Endothelial cell of umbilical vein (primary cell): Measurements from ENCODE around the gene AATF. TPM values are rescaled to one million over a fixed set of nuclear protein-coding genes. Genes with fewer than 3 reads are reported as not detected.

ENCODE experiments used
- BruUV-seq: library from RNA; stranded (reverse); fragments of 400-500 nt; replicated peaks from 2 replicates; lab custom pipeline; 2021; lab: Mats Ljungman, UMichigan
- CTCF ChIA-PET: fragments of 300-600, 350-600 bp; sonication (Branson Sonifier 250); formaldehyde crosslinking; loops from one replicate; lab custom pipeline; 2021; ENCODE audit warnings: antibody characterized with exemption, inconsistent platforms; lab: Charles Lee
- POLR2A ChIA-PET: fragments of 300-600, 350-600 bp; sonication (Branson Sonifier 250); formaldehyde crosslinking; loops from one replicate; lab custom pipeline; 2021; ENCODE audit warnings: antibody characterized with exemption, inconsistent platforms; lab: Charles Lee
- DNase-seq: peaks from one replicate; pipeline ENCODE4 v3.0.0-alpha.2; 2011; ENCODE audit warnings: low read depth, low spot score
- FAIRE-seq: peaks from 2 replicates; lab custom pipeline; 2011; peaks lifted over from hg19 to GRCh38; lab: Jason Lieb, UNC
- H2AFZ ChIP-seq: 2 replicates; pipeline ENCODE4 v1.6.0; 2012; ENCODE audit warnings: low read depth, low read length, control low read depth, inconsistent platforms
- H3K27ac ChIP-seq: 2 replicates; pipeline ENCODE4 v1.5.1; 2011; ENCODE audit warnings: low read depth, mild to moderate bottlenecking, control low read depth, low read length, moderate library complexity; ENCODE audit not compliant: insufficient read depth
- H3K27me3 ChIP-seq, 2 experiments: 2 replicates each; pipeline versions ENCODE4 v1.6.0 to v1.6.1; 2011; ENCODE audit warnings: low read length in 2 of 2, mixed read lengths in 1 of 2; ENCODE audit not compliant: control insufficient read depth in 2 of 2, insufficient read depth in 2 of 2
- H3K36me3 ChIP-seq, 2 experiments: 2 replicates in 1 of 2; 3 replicates in 1 of 2; pipeline ENCODE4 v1.5.1; 2011; ENCODE audit warnings: low read length in 2 of 2, mild to moderate bottlenecking in 1 of 2, moderate library complexity in 1 of 2; ENCODE audit not compliant: control insufficient read depth in 2 of 2, insufficient read depth in 2 of 2; ENCODE audit errors: extremely low read depth in 1 of 2
- H3K4me1 ChIP-seq: 3 replicates; pipeline ENCODE4 v1.5.1; 2011; ENCODE audit warnings: mild to moderate bottlenecking, low read length; ENCODE audit not compliant: control insufficient read depth, insufficient read depth; ENCODE audit errors: extremely low read depth
- H3K4me2 ChIP-seq: 2 replicates; pipeline ENCODE4 v1.6.1; 2011; ENCODE audit warnings: low read length, control low read depth, mixed read lengths; ENCODE audit not compliant: insufficient read depth
- H3K4me3 ChIP-seq, 3 experiments: fragments of 200-600 bp in 1 of 3; sonication (generic), shearing (Covaris generic) in 1 of 3; replicated peaks in 1 of 3; 2 replicates each; pipeline ENCODE4 v1.5.1; 2011 to 2016; ENCODE audit warnings: control low read depth in 3 of 3, low read length in 3 of 3, mild to moderate bottlenecking in 2 of 3, inconsistent platforms in 1 of 3, low read depth in 1 of 3, moderate library complexity in 1 of 3; ENCODE audit not compliant: insufficient read depth in 1 of 3
- H3K79me2 ChIP-seq: 2 replicates; pipeline ENCODE4 v1.6.0; 2012; ENCODE audit warnings: low read length, inconsistent platforms; ENCODE audit not compliant: control insufficient read depth, insufficient read depth
- H3K9ac ChIP-seq: replicated peaks from 2 replicates; pipeline ENCODE3; 2011; ENCODE audit warnings: low read length, control low read depth; ENCODE audit not compliant: insufficient read depth; ENCODE audit errors: extremely low read depth
- H3K9me1 ChIP-seq: replicated peaks from 3 replicates; pipeline ENCODE4 v1.6.0; 2011; ENCODE audit warnings: mild to moderate bottlenecking, low read length; ENCODE audit not compliant: control insufficient read depth, insufficient read depth; ENCODE audit errors: extremely low read depth
- H3K9me3 ChIP-seq: replicated peaks from 2 replicates; pipeline ENCODE4 v1.5.1; 2012; ENCODE audit warnings: low read length, inconsistent platforms; ENCODE audit not compliant: control insufficient read depth, insufficient read depth
- H4K20me1 ChIP-seq: replicated peaks from 2 replicates; pipeline ENCODE3; 2011; ENCODE audit warnings: mild to moderate bottlenecking, low read length; ENCODE audit not compliant: control insufficient read depth, insufficient read depth; ENCODE audit errors: extremely low read depth
- EZH2 ChIP-seq: IDR thresholded peaks from 2 replicates; pipeline ENCODE4 v1.6.1; 2012; ENCODE audit warnings: borderline replicate concordance, low read depth, mild to moderate bottlenecking, moderate library complexity, low read length, inconsistent platforms; ENCODE audit not compliant: severe bottlenecking
- FOS ChIP-seq: IDR thresholded peaks from 2 replicates; pipeline ENCODE4 v1.6.1; 2011; ENCODE audit warnings: mild to moderate bottlenecking, low read length, moderate library complexity, borderline replicate concordance; ENCODE audit not compliant: insufficient read depth
- GATA2 ChIP-seq: IDR thresholded peaks from 2 replicates; pipeline ENCODE4 v1.7.0; 2011; ENCODE audit warnings: low read depth, mild to moderate bottlenecking, moderate library complexity, mixed read lengths, low read length; ENCODE audit not compliant: insufficient read length, insufficient read depth
- JUN ChIP-seq: IDR thresholded peaks from 2 replicates; pipeline ENCODE4 v1.6.1; 2011; ENCODE audit warnings: borderline replicate concordance, low read depth; ENCODE audit not compliant: insufficient read length, insufficient read depth
- MAX ChIP-seq: IDR thresholded peaks from 2 replicates; pipeline ENCODE4 v1.6.1; 2011; ENCODE audit not compliant: insufficient read depth, insufficient read length
- MYC ChIP-seq: IDR thresholded peaks from one replicate; pipeline ENCODE4 v1.6.1; 2011; ENCODE audit warnings: mild to moderate bottlenecking, low read depth, low read length
- POLR2A ChIP-seq: IDR thresholded peaks from 2 replicates; pipeline ENCODE4 v1.6.1; 2012; ENCODE audit warnings: low read depth, mild to moderate bottlenecking, control low read depth, low read length
- POLR2AphosphoS5 ChIP-seq: IDR thresholded peaks from 2 replicates; pipeline ENCODE4 v1.6.1; 2012; ENCODE audit warnings: low read depth, mild to moderate bottlenecking, control low read depth, low read length, moderate library complexity; ENCODE audit not compliant: insufficient read depth
- dilution Hi-C: fragments of 300-500 bp; cut with MboI; formaldehyde crosslinking; loops from one replicate; pipeline ENCODE4 v1.15.0; 2019; ENCODE audit warnings: low sequenced_read_pairs; ENCODE audit not compliant: extremely low pct_ligation_motif_present
- intact Hi-C: fragments of 100-400 bp; cut with micrococcal nuclease; formaldehyde crosslinking; loops from one replicate; pipeline ENCODE4 v1.10.0; 2022
- polyA plus RNA-seq, 4 experiments: library from polyadenylated mRNA; depleted of rRNA in 3 of 4; stranded (reverse) in 3 of 4; unstranded in 1 of 4; fragments of >200 nt; gene quantifications; 2 replicates each; pipeline versions ENCODE4 v1.2.1 to v1.2.3, GENCODE V29; 2011 to 2012; ENCODE audit warnings: missing spikeins in 1 of 4
- total RNA-seq: library from RNA; stranded (reverse); gene quantifications from 2 replicates; pipeline ENCODE4 v1.2.3, GENCODE V29; 2021
- TF ChIP-seq, protein P1 (sequence below), 2 donors: IDR thresholded peaks; 1 replicate in 1 of 2; 2 replicates in 1 of 2; pipeline ENCODE4 v1.5.1; 2011; ENCODE audit warnings: low read length in 2 of 2, mild to moderate bottlenecking in 2 of 2, moderate library complexity in 2 of 2, control low read depth in 1 of 2, inconsistent platforms in 1 of 2, low read depth in 1 of 2; ENCODE audit not compliant: insufficient read depth in 1 of 2; ENCODE audit errors: extremely low read depth in 1 of 2

The AATF gene
- total and polyA plus RNA-seq, 2 donors (not counting 3 experiments of a cell fraction or from before 2014, with no cell fraction given), result 15.7 to 47.2 TPM

GRCh38 chr17:36993227-36993626 is 44.5 kb downstream of the AATF start:
- ChIA-PET POLR2A (no interaction called here), CTCF (interaction anchor here (0.6 to 1.6 kb wide), 4 partner anchors 10 to 26 kb away, joined by 3 to 8 read pairs (median 4); no protein-coding TSS in a partner anchor)
- H3K27me3 ChIP-seq, result no peaks in the 10 kb centered on the region
- no peaks in the 10 kb centered on the region for H3K4me1 ChIP-seq
- peaks cover 9 to 17% of the 10 kb centered on the region in 2 experiments for H3K36me3 ChIP-seq
- H3K27ac ChIP-seq, result no peak overlapping the region
- dilution Hi-C loops, result no loop called here
- H3K9me3 ChIP-seq, result no peaks in the 10 kb centered on the region
- BruUV-seq, result no TSS peak
- no peaks in the 10 kb centered on the region for H3K79me2 ChIP-seq
- no peak overlapping the region for H3K4me3 ChIP-seq
- TF ChIP-seq JUN, result no peak
- no peak for TF ChIP-seq GATA2
- TF ChIP-seq EZH2, result no peak
- TF ChIP-seq, protein P1, sequence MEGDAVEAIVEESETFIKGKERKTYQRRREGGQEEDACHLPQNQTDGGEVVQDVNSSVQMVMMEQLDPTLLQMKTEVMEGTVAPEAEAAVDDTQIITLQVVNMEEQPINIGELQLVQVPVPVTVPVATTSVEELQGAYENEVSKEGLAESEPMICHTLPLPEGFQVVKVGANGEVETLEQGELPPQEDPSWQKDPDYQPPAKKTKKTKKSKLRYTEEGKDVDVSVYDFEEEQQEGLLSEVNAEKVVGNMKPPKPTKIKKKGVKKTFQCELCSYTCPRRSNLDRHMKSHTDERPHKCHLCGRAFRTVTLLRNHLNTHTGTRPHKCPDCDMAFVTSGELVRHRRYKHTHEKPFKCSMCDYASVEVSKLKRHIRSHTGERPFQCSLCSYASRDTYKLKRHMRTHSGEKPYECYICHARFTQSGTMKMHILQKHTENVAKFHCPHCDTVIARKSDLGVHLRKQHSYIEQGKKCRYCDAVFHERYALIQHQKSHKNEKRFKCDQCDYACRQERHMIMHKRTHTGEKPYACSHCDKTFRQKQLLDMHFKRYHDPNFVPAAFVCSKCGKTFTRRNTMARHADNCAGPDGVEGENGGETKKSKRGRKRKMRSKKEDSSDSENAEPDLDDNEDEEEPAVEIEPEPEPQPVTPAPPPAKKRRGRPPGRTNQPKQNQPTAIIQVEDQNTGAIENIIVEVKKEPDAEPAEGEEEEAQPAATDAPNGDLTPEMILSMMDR (IDR thresholded peaks at IDR 0.05; ENCODE audit: extremely low read depth in 1 of 2, insufficient read depth in 1 of 2, low read depth in 1 of 2, low read length in 2 of 2), result no peak
- no peak for TF ChIP-seq MAX
- TF ChIP-seq POLR2AphosphoS5, result no peak
- no peak for TF ChIP-seq MYC
- no peak for TF ChIP-seq POLR2A
- TF ChIP-seq FOS, result no peak
- no peak overlapping the region for H2AFZ ChIP-seq
- intact Hi-C loops, result no loop called here
- no peak overlapping the region for H3K9ac ChIP-seq
- FAIRE-seq (no peak), DNase-seq (no peak)
- H3K4me2 ChIP-seq, result no peak overlapping the region
- H4K20me1 ChIP-seq, result no peaks in the 10 kb centered on the region
- H3K9me1 ChIP-seq, result no peaks in the 10 kb centered on the region
